HT1080 (cell line): ENCODE data around the gene SIRPG. TPM values are rescaled to one million over a fixed set of nuclear protein-coding genes. Genes with fewer than 3 reads are reported as not detected.
"Not testable (repeated sequence)": the region's sequence is repeated elsewhere in the genome, so short reads cannot be mapped to it uniquely, and the experiment has no call there.

Source experiments
- DNase-seq: peaks from one replicate; pipeline ENCODE4 v3.0.0-alpha.2; 2015; ENCODE audit warnings: low read depth
- small RNA-seq: library from RNA; depleted of rRNA; stranded (forward); fragments of <200 nt; gene quantifications from one replicate; pipeline ENCODE3, GENCODE V24; 2014
- total RNA-seq: library from RNA; depleted of rRNA; stranded (reverse); fragments of >200 nt; shearing (Covaris generic); gene quantifications from 2 replicates; pipeline ENCODE4 v1.2.3, GENCODE V29; 2014; rRNA removed

The SIRPG gene
- total RNA-seq, 1 experiment from 2014 or later = not detected

DNA sequence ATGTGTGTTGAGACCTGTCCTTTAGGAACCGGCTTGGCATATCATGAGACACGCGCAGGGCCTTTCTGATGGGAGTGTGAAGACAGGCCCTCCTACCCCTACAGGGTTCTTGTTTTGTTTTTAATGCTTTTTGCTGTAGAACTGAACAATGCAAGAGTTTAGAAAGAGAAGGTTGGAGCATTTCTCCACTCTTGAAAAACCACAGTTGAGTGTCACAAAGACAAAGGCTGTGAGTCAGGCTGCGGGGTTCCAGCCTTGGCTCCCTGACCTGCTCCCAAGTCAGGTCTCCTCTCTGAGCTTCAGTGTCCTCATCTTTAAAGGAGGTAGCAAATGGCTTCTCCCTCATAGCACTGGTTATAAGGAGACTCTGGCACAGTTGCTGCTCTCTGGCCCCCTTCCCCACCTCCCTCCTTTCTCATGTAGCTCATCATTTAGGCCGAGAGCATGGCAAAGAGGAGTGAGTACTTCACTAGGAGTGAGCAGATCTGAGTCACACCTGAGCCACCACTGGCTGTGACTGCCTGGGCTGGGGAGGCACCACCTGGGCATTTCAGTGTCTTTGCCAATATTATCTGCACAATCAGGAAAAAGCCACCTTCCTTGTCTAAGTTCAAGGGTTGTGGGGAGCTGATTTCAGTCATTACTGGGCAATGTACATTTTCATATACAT, 48.8 kb downstream of the SIRPG start:
- DNase-seq = not testable (repeated sequence)

DNA sequence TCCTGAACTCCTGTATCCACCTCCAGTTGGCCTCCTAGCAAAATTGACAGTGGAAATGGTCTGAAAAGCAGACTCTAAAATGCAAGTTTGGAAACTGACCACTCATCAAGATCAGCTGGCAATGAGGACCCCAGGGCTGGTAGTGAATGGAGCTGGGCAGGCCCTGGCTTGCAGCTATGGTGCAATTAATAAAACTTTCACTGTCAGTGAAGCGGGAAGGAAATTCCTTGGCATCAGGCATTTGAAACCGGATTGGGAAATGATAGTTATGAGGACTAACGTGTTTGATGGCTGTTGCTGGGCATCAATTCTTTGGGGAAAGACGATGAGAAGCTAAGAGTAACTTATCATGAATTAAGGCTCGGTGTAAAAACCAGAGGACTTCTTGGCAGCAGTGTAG, 56.8 kb downstream of the SIRPG start:
- DNase-seq = no peak

DNA sequence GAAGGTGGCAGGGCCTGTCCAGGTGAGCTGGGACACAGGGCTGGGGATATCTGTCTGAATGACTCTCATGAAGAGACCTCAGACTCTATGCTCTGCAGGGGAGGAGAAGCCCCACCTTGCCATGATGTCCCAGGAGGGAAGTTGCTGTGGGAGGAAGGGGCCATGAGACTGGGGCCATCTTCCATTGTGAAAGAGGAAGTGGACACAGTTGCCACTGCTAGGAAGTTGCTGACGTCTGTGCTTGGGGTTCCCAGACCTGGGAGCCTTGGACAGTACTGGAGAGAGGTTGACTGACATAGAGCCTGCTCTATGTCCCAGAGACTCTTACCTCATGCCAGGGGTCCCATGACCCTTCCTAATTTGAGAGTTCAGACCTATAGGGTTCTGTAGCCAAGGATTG, 62.2 kb downstream of the SIRPG start:
- DNase-seq = no peak

DNA sequence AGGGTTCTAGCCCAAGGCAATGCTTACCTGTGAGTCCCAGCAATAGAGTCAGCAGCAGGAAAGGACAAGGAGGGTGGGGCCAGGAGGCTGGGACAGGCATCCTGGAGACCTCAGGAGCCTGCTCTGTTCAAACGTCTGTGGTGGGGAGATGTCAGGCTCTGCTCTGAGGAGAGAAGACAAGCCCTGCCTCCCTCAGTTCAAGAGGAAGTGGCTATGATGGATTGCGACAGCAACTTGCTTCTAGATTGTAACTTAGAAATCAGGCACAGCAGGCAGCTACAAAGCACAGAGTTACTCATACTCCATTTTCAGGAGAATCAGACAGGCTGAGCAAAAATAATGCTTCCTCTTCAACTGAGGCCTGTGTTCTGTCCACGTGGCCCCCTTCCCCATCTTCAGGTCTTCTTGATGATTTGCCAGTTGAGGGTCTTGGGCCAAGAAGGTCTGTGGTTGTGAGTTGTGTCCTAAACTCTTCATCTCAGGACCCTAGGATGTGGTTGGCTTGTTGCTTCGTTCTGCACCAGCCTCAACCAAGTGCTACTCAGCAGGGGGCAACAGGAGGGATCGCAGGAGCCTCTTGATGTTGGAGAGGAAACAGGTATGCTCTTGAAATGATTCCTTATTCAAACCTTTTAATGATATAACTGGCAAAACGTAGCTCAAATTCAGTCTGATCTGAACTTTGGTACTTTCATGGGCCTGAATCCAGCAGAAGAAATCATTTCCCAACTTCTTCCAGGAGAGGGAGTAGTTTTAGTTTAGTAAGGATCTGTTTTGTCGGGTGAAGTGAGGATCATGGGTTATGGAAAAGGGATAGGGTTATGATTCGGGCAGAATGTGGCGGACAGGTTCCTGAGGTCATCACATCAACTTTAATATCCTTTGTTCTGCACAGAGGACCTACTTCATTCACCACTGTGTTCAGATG, 68.8 kb downstream of the SIRPG start:
- no peak for DNase-seq

DNA sequence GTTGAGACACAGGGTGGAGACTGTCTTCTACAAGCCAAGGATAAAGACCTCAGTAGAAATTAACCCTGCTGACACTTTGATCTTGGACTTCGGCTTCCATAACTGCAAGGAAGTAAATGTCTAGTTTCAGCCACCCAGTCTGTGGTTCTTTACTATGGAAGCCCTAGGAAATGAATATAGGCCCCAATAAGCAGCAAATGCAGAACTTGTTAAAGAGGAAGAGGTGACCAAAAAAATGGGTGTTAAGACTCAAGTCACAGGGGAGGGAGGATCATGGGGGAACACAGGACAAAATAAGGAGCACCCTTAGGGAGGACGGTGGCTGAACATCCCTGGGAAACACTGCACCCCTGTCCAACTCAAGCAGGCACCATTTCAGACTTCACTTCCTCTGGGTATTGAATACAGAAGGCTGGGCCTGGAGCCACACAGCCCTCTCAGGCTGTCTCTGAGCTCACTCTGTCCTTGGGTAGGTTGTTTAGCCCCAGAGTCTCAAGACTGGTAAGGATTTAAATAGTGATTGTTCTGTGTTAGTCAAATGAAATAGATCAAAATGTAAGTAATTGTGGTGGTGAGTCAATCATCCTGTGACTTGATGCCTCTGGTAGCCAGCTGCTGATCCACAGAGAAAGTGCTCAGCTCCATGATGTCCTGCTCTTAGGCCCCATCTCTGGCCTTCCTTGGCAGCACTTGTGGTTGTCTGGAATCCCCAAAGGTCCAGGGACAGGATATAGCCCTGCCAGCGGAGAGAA, 69.6 kb downstream of the SIRPG start:
- DNase-seq = no peak

GRCh38 chr20:1579488-1579887, 78.1 kb downstream of the SIRPG start:
- DNase-seq = no peak

Small RNAs within 50 kb of the gene (small RNA-seq; reads per million reads assigned to genes)
- gene AL109809.3 (not detected), gene RN7SL561P (not detected)

Other genes with a start within 250 kb of the SIRPG start
- 34.6 and 48.4 TPM in 2 replicates for gene NSFL1C, start 190.9 kb downstream of the SIRPG start, total RNA-seq
- not detected in 2 replicates for gene SIRPB2, start 166.4 kb downstream of the SIRPG start, total RNA-seq
- gene SIRPD, start 100.1 kb downstream of the SIRPG start, total RNA-seq = not detected in 2 replicates
- 0.16 and 1.0 TPM in 2 replicates for gene SIRPB1, start 37.8 kb downstream of the SIRPG start, total RNA-seq
- gene SIRPA, start 237.6 kb upstream of the SIRPG start, total RNA-seq = 6.1 and 8.9 TPM in 2 replicates